Activated CD4-positive, alpha-beta T cell treated with anti-CD3 and anti-CD28 coated beads, Interleukin-2, amount 50 U/mL, for 4 hours (primary cell): ENCODE measurements around the gene ECE1.
"Not testable (repeated sequence)": the region's sequence is repeated elsewhere in the genome, so short reads cannot be mapped to it uniquely, and the experiment has no call there.

Experiments used
- DNase-seq, 2 experiments: peaks; one replicate each; pipeline ENCODE4 v3.0.0-alpha.2; 2020

ECE1 gene

DNA sequence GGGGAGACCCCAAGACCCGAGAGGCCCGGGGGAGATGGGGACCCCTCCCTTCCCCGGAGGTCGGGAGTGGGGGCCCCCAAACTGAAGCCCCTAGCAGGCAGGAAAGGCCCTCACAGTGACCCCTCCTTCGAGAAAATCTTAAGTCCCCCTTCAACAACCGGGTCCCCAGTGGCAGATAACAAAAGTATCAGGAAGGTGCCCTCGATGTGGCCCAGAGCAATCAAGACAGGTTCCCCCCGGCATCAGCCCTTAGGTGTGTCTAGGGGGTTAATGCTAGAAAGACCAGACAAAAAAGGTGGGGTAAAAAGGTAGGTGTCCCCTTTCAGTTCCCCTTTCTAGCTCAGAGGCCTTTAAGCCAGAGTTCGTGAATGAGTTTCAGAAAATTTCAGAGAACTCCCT lies 282 bp upstream of the ECE1 start:
- DNase-seq: no peak

DNA sequence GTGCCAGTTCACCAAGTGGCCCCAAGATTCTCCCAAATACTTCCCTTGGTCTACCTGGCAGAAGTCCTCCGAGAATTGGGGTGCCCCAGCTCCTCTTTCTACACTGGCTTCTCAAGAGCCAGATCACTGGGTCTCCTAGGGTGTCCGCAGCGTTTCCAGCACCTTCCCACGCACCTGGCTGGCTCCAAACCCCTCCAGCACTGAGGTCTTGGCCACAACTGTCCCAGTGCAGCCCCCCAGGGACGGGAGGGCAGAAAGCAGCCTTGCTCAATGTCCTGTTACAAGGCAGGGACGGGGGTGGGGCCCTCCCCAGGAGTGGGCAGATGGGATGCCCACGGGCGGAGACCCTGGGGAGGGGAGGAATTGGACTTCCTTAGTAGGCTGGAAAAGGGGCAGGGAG lies 1.1 kb downstream of the ECE1 start:
- DNase-seq: no peak

DNA sequence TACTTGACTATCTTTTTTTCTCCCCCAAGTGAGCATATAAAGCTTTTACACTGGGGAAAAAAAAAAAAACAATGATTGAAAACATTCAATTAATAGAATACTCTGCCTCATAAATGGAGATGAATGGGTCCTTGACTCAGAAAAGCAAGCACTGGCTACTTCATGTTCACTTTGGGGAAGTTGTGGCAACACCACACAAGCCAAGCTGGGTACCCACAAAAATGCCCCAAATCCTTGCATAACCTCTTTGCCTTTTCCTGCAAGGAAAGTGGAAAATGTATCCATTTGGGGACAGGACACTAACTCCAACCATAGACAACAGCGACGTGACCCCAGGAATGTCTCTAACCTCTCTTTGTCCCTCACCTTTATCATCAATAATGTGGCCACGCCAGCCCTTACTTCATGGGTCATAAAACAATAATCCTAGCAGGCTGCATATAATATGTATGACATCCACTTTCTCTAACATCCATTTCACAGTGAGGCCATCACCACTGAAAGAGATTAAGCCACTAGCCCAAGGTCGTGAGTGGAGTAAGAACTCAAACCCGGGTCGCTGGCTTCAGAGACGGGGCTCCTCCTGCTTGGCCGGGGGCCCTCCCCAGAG lies 2.3 kb downstream of the ECE1 start:
- no peak for DNase-seq

DNA sequence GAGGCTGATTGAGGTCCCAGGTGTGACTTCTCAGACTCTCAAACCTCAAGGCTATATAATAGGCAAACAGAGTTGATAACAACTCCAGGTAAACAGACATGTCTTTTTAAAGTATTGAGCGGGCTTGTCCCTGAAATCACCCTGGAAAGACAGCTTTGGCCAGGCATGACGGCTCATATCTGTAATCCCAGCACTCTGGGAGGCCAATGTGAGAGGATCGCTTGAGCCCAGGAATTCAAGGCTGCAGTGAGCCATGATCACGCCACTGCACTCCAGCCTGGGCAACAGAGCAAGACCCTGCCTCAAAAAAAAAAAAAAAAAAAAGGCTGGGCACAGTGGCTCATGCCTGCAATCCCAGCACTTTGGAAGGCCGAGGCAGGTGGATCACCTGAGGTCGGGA lies 4.9 kb downstream of the ECE1 start:
- not testable (repeated sequence) for DNase-seq

DNA sequence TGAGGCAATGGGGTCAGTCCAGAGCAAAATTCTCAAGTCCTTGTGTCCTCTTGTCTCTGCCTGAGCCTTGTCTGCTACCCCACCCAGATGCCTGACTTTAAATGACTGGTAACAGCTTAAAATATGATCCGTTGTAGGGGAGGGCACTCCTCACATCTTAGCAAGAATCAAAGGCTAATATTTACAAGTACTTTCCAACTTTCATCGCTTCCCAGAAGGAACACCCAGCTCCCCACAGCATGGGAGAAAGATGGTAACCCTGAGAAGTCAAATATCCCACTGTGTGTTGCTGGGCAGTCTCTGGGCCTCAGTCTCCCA lies 5.2 kb downstream of the ECE1 start:
- no peak for DNase-seq

DNA sequence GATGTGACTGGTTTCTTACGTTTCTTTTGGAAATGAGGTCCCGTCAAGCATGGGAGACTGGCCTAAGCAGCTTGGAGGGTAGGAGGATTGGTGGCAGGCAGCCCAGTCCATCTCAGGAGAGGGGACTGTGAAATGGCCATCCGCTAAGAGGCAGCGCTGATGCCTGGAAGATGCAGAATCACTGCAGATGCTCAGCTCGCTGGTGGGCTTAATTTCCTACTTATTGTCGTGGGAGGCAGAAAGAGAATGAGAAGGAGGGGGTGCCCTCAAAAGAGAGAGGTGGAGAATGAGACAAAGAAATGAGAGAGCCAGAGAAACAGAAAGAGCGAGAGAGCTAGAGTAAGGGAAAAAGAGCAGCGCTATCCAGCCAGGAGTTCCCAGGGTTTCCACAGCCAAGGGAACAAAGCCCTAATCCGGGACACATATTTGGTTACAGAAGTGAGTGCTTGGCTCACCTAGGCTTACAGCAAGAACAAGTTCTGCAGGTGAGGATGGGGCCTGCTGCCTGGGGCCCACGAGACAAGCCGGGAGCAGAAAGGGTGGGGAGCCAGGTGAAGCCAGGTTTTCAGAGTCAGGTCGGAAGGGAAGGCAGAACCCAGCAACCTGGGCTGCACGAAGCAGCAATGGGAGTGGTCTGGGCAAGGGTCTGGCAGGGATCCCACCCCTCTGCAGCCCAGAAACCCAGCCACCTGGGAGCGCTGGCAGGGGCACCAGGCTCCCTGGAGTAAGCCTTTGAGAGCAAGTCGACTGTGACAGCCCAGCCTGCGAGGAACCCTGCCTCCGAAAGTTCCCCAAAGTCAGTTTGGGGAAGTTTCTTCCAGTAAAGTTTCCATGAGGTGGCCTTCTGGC lies 5.8 kb downstream of the ECE1 start:
- no peak for DNase-seq

DNA sequence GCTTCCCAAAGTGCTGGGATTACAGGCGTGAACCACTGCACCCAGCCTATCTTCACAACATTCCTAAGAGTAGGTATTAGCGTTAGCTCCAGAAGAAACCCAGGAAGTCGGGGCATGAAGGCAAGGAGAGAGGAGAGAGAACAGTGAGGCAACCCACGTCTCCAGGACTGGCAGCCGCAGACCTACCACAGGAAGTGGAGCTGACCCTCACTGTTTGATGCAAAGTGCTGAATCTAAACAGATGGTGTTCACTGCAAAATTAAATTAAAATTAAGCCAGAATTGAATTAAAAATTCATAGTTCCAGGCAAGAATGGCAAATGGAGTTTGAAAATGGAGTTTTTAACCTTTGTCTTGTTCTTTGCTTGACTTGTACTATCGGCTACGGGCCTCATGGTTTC lies 6.7 kb downstream of the ECE1 start:
- no peak for DNase-seq

DNA sequence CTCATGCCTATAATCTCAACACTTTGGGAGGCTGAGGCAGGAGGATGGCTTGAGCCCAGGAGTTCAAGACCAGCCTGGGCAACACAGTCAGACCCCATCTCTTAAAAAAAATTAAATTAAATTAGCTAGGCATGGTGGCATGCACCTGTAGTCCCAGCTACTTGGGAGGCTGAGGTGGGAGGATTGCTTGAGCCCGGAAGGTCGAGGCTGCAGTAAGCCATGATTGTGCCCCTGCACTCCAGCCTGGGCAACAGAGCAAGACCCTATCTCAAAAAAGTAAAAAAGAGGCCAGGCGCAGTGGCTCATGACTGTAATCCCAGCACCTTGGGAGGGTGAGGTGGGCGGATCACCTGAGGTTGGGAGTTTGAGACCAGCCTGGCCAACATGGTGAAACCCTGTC lies 8.2 kb downstream of the ECE1 start:
- DNase-seq: not testable (repeated sequence)

DNA sequence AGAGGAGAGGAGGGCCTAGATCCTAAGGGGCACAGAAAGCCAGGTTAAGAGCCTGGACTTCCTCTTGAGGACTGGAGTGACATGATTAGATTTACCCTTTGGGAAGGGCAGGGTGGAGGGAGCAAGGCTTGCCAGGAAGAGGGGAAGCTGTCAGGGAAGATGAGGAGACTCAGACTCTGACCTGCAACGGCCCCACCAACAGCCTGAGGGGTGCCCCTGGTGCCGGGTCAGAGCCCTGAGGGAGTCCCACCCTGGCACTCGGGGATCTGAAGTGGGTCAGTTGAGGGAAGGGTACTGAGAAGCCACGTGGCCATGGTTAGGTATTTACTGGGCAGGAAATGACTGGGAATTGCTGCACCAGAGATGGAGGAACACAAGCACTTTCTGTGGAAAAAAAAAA lies 9.8 kb downstream of the ECE1 start:
- DNase-seq: no peak

DNA sequence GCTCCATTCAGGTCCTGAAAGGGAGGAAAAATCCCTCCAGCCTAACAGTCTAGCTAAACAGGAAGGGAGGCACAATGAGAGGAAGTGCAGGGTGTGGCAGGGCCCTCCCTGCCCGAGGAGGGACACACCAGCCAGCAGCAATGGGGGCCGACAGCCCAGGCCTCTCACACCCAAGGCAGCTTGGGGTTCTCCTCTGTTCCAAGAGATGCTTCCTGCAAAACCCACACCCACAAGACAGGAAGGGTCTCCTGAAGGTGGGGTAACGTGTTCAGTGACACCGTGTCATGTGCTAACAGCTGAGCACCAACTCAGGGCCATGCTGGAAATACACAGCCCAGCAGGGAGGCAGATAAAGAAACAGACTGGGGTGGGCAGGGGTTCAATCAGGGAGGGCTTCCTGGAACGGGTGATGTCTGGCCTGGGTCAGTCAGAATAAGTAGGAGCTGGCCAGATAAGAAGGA lies 10.2 kb downstream of the ECE1 start:
- DNase-seq: no peak

DNA sequence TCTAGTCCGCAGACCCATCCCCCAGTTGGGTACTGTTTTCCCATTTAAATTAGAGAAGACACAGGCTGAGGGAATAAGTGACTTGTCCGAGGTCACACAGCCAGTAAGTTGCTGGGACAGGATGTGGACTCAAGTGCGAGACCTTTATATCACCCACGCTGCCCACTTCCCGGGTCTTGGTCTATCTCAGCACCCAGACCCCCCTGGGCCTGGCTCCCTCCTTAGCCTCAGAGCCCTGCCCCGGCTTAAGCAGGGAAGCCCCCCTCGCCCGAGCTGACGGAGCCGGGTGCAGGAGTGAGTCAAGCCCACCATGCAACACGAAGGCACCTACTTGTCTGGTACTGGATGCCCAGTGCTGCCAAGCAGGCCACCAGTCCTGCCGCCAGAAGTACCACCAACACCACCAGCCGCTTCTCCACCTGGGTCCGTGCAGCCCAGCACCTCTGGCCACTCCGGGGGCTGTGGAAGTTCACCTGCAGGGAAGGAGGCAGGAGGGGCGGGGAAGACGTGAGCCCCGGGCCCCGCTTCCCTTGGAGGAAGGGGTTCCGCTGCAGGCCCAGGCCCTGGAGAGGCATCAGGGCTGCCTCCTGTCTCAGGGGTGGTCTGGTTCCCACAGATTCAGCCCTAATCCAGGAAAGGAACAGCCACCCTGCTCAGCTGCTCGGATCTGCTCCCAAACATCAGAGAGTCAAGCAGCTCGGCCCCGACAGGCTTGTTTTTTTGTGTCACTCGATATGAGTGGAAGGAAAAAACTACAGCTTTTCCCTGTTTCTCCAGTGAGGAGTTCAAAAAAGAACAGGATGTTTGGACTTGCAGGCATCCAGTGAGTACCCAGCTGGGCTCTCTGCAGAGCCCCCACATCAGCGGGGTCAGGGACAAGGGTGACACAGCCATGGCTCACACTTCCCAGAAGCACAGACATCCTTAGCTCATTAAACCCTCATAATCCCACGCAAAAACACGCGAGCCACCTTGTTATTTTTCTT lies 11.1 kb downstream of the ECE1 start:
- DNase-seq: no peak

DNA sequence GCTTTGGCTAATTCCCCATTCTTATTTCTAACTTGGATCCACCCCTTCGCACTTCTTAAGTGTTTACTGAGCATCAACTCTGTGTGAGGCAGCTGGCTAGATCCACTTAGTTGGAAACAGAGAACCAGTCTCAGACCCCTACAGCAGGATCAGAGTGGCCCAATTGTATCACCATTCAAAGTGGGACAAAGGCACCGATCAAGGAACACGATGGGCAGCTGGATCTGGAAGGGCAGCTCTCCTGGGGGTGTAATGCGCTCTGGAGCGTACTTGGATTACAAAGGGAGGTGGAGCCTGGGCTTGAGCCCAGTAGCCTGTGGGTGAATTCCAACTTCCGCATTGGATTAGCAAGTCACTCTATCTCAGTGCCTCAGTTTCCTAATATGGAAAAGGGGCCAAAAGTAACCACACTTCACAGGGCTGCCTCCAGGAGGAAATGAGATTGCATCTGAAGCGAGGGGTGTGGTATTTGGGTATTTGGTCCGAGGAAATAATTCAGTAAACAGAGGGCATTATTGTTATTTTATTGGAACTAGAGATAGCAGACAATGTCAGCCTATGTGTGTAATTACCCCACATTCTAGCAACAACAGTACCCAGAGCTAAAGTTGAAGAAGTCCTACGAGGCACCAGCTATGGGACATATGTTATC lies 11.9 kb downstream of the ECE1 start:
- no peak for DNase-seq

DNA sequence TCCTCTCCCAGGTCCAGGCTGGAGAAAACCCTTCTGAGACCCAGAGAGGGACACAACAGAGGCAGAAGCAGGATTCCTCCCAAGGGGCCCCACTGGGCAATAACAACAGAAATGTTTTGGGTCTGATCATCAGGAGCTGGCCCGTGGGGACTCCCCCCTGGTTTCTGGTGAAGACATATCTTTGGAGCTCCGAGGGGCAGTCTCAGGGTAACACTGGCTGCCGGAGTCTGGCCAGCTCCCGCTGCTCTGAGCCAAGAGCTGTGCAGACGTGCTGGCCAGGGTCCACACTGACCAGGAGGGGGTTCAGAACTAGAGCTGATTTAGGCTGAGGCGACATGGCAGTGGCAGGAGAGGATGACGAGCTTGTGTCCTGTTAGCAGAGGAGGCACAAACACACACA lies 13.1 kb downstream of the ECE1 start:
- no peak for DNase-seq

DNA sequence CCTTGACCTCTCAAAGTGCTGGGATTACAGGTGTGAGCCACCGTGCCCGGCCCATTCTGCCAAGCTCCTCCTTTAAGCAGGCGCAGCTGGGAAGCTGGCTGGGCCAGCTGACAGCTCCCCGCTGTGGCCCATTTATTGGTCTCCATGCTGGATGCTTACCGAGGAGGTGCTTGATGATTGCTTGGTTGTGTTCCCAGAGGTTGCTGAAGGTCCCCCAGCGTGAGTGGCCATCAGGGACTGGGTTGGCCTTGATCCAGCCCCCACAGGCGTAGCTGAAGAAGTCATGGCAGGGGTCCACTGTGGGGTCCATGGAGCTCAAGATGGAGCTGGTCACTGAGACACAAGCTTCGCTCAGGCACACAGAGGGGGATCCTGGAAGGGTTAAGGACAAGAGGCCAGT lies 17.7 kb downstream of the ECE1 start:
- DNase-seq: no peak

DNA sequence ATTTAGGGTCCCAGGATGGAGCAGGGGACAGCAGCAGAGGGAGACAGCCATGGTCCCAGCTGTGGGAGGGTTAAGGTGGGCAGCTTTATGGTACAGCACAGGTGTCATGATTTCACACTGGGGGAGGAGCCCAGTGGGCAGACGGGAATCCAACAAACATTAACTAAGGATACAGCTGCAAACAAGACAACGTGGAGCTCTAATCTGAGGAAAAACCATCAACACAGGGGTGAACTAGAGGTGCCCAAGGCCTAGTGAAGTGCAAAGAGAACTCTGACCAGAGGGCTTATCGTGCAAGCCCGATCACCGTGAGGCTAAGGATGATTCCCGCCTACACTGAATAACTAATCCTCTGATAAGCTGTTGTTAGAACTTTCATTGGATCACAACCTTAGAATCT lies 18.7 kb downstream of the ECE1 start:
- no peak for DNase-seq

DNA sequence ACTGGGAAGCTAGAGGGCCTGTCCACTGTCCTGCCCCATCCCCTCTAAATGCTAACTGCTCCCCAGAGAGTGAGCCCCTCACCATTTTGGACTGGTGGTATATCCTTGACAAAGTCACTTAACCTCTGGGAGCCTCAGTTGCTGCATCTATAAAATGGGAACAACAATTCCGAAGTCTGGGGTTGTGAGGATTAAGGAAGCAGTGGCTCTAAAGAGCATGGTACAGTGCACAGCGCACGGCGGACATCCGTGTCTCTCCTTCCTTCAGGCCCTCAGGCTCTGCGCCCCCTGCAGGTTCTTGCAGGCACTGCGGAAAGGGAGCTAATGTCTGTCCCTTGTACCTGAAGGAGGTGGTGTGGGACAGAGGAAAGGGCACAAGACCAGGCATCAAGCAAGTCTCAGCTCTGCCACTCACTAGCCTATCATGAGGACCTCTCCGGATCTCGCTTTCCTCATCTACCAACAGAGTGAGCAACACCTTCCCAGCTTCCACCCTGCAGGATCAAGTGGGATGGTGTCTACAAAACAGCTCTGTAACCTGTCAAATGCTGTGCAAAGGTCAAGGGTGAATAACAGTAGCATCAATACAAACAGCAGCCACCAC lies 20.1 kb downstream of the ECE1 start:
- peak; percentile 82 to 87 for DNase-seq

DNA sequence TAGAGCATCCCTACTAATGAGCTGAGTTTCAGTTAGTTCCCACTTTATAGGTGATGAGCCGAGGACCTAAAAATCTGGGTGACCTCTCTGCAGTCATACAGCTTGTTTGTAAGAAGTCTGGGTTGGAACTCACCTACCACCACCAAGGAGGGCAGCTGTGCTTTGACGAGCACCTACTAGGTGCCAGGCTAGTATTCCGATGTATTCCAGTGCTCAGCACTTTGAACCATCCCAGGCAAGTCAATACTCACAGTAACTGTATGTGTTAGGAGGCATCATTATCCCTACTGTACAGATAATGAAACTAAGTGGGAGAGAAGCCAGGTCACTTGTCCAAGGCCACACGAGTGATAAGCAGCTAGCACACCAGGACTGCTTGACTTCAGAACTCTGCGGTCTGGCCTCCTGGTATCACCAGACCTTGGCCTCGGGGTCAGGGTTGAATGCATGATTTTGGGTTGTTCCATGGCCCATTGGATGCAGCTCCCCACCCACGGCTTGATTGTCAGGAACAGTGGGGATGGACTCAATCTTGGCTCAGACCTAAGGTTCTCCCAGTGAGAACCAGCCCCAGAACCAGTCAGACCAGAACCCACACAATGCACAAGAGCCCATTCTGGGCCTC lies 20.7 kb downstream of the ECE1 start:
- no peak for DNase-seq

DNA sequence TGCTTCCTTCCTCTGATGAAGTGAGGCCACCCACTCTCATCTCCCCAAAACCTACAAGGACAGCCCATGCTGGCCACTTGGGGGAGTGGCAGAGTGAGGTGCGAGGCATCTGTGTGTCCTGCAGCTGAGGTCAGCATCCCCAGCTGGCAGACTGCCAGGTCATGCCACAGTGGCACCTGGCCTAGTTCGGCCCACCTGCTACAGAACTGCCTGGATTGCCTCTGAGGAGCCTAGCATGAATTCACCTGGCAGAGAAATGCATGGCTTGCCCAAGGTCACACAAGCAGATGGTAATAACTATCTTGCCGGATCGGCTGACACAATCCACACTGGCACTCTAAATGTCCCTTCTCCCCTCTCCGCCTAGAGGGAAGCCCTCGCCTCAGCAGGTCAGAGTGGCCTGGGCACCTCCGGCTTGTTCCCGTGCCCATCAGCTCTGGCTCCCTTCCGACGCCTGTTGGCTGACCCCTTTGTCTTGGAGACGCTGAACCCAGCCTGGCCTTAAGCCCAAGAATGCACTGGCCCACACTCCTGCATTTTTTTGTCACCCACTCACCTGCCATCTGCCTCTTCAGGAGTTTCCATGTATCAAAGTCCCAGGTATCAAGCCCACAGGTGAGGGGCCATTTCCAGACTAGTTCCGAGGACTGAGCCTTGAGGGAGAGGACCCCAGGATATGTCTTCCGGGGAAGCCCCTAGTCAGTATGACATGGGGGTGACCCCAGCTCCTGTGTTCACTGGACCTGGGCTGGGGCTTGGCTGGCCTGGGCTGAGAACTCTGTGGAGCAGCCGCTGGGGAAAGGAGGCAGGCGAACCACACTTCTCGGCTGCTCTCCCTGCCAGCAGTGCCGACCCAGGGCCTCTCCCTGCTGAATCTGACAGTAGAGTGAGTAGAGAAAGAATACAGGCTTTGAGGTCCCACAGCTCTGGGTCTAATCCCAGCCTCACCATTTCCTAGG lies 21.7 kb downstream of the ECE1 start:
- DNase-seq: no peak

DNA sequence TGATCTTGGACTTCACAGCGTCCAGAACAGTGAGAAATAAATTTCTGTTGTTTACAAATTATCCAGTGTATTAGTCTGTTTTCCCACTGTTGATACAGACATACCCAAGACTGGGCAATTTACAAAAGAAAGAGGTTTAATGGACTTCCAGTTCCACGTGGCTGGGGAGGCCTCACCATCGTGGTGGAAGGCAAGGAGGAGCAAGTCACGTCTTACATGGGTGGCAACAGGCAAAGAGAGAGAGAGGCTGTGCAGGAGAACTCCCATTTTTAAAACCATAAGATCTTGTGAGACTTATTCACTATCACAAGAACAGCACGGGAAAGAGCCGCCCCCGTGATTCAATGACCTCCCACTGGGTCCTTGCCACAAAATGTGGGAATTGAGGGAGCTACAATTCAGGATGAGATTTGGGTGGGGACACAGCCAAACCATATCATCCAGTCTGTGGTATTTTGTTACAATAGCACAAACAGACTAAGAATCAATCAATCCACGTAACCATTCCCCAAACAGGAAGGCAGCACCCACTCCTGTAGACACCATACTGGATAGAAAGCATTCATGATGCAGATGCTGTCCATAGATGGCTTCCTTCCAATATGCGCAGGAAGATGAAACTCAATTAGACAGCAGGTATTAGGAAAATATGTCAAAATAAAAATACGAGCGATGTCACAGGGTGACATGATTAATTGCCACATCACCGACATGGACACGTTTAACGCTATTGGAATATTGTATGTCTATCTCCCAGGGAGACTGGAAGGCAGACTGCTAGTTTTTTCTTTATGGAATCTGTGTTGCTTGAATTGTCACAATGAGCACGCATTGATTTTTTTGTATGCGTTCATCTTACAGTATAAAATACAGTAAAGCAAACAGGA lies 22.8 kb downstream of the ECE1 start:
- no peak for DNase-seq
